GM12801 (cell line): ENCODE results near the gene COA4.

ENCODE experiments used
- CTCF ChIP-seq: IDR thresholded peaks from one replicate; pipeline ENCODE4 v1.5.1; 2011; ENCODE audit warnings: control low read depth; ENCODE audit not compliant: insufficient read length; ENCODE audit errors: extremely low read depth

The COA4 gene

DNA sequence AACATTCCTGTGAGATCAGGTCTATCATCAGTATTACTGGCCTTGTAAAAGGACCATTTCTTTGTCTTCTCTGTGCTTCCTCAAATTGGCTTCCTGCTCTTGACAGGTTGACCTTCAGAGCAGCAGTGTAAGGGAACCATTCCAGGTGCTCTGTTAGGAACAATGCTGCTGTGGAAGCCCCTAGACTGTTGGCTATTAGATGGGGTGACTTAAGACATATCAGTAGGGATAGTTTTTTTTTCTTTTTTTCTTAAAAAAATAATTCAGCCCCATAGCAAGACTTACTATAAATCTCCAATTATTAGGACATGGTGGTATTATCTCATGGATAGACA lies 37.6 kb downstream of the COA4 start:
- TF ChIP-seq CTCF = no peak

DNA sequence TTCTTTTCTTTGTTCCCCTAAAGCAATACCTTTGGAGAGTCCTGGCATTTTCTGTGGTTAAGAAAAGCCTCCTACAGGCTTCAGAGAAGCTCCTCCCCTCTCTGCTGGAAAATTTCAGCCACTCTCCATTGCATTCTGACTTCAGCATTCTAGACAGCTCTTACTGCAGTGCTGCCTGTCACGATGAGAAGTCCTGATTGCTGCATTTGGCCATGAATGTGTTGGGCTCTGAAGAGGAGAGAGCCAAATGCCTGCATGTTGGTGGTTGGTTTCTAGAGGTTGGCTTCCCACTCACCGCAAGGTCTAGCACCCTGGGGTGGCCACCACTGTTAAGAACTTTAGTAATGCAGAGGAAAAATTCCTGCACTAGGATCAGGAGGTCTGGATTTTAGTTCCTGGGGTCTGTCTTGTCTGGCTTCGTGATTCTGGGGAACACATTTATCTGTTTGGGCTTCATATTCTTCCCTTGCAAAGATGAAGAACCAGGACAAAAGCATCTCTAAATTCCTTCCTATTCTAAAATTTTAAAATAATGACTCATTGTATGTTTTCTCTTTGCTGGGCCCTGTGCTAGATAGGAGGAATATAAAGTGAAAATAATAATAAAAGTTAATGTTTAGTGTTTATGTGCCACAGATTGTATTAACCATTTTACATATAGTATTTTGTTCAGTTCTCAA lies 38.1 kb downstream of the COA4 start:
- no peak for TF ChIP-seq CTCF

- no peak for TF ChIP-seq CTCF
These were observed 43.6 kb downstream of the COA4 start for GRCh38 chr11:73833067-73833466.

DNA sequence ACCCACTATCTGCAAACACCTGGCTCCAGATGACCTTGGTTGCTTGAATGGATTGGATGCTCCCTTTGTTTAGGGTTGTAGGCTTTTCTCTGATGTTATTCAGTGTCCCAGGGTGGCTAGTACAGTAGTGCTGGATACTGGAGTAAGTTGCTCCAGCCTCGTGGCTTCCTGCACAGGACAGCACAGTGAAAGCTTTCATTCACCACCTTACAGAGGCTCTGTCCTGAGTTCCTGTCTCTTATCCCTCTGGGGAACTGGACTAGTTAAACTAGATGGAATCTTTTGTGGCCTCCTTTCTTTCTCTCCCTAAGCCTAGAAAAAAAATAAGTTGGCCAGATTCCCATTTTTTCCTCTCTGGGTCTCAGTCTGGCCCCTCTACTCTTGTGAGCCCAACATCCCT lies 46.4 kb downstream of the COA4 start:
- no peak for TF ChIP-seq CTCF
